Upper lobe of left lung (tissue), 6 donors: Measurements from ENCODE around the gene SAMD4A. TPM values are rescaled to one million over a fixed set of nuclear protein-coding genes. Genes with fewer than 3 reads are reported as not detected.

Source experiments
- ATAC-seq, 2 donors: fragments of 200-7000 bp; cut with Tn5 transposase; one replicate each; pipeline ENCODE4 v1.9.1; 2022; ENCODE audit warnings: mild to moderate bottlenecking in 2 of 2, moderate library complexity in 2 of 2; ENCODE audit not compliant: low FRiP score in 2 of 2
- DNase-seq, 2 donors: peaks; one replicate each; pipeline ENCODE4 v3.0.0-alpha.2; 2019 to 2020
- H3K27ac ChIP-seq, 4 donors: fragments of 200-600 bp; sonication (generic); one replicate each; pipeline ENCODE4 v1.5.1; 2016 to 2019
- H3K27me3 ChIP-seq, 4 donors: fragments of 200-600 bp; sonication (generic); one replicate each; pipeline ENCODE4 v1.5.1; 2017 to 2019
- H3K36me3 ChIP-seq, 4 donors: fragments of 200-600 bp; sonication (generic); one replicate each; pipeline ENCODE4 v1.5.1; 2016 to 2019
- H3K4me1 ChIP-seq, 4 donors: fragments of 200-600 bp; sonication (generic); one replicate each; pipeline ENCODE4 v1.5.1; 2018 to 2019
- H3K4me3 ChIP-seq, 4 donors: fragments of 200-600 bp; sonication (generic); one replicate each; pipeline ENCODE4 v1.5.1; 2017 to 2019; ENCODE audit warnings: mild to moderate bottlenecking in 2 of 4, moderate library complexity in 1 of 4
- H3K9me3 ChIP-seq, 4 donors: fragments of 200-600 bp; sonication (generic); one replicate each; pipeline ENCODE4 v1.5.1; 2018 to 2019
- CTCF ChIP-seq, 6 experiments: fragments of 450-650 bp in 4 of 6; fragments of 200-600 bp in 2 of 6; sonication (generic) in 2 of 6; IDR thresholded peaks; one replicate each; pipeline ENCODE4 v1.5.1; 2016 to 2019; ENCODE audit warnings: antibody characterized with exemption in 6 of 6
- EP300 ChIP-seq, 4 donors: sonication (generic); formaldehyde crosslinking; IDR thresholded peaks; one replicate each; pipeline ENCODE4 v1.5.1; 2017; ENCODE audit warnings: antibody characterized with exemption in 4 of 4, control low read depth in 2 of 4
- POLR2A ChIP-seq, 4 donors: fragments of 450-650 bp; IDR thresholded peaks; one replicate each; pipeline ENCODE4 v1.5.1; 2016 to 2017; ENCODE audit warnings: antibody characterized with exemption in 4 of 4, mild to moderate bottlenecking in 2 of 4
- POLR2AphosphoS5 ChIP-seq, 2 donors: sonication (generic); formaldehyde crosslinking; IDR thresholded peaks; one replicate each; pipeline ENCODE4 v1.5.1; 2017; ENCODE audit warnings: antibody characterized with exemption in 2 of 2
- WGBS, 2 donors: methylation state at CpG; one replicate each; pipeline ENCODE4 v1.1.5; 2017 to 2018; 5-methylcytosine and 5-hydroxymethylcytosine counted together
- total RNA-seq, 6 donors: library from RNA; depleted of rRNA in 4 of 6; stranded (reverse); fragments of >200 nt in 4 of 6; gene quantifications; one replicate each; pipeline versions ENCODE4 v1.1.0 to v1.2.1, GENCODE V29; 2016 to 2021
- donor health status: DM: no; HTN: no; CAD: no; lungs with moderate emphysema.
- donor health status: DM: no; HTN: yes; CAD: no; lungs with severe emphysema.

The SAMD4A gene
- total RNA-seq, 6 donors from 2014 or later = 26.0 to 68.3 (median 37.0) TPM

- Histone ChIP-seq H3K27ac (no peak overlapping the region), H3K36me3 (no peaks in the 10 kb centered on the region), H3K4me3 (no peak overlapping the region), H3K27me3 (no peaks in the 10 kb centered on the region), H3K9me3 (no peaks in the 10 kb centered on the region), H3K4me1 (no peaks in the 10 kb centered on the region)
- 66 to 73% methylated on average over 3 of the region's 3 CpGs for WGBS, 2 donors
- TF ChIP-seq POLR2A (IDR thresholded peaks at IDR 0.05) (no peak), EP300 (IDR thresholded peaks at IDR 0.05) (no peak), POLR2AphosphoS5 (IDR thresholded peaks at IDR 0.05) (no peak), CTCF (IDR thresholded peaks at IDR 0.05) (no peak)
- DNase-seq (no peak), ATAC-seq (no peak)
Measured at GRCh38 chr14:54614296-54614695, 47.4 kb downstream of the SAMD4A start.

GRCh38 chr14:54617467-54617866 is 50.5 kb downstream of the SAMD4A start:
- no peaks in the 10 kb centered on the region for H3K4me1 ChIP-seq
- TF ChIP-seq EP300 (IDR thresholded peaks at IDR 0.05) = no peak
- TF ChIP-seq POLR2A (IDR thresholded peaks at IDR 0.05) = no peak
- TF ChIP-seq POLR2AphosphoS5 (IDR thresholded peaks at IDR 0.05) = no peak
- no peak for TF ChIP-seq CTCF (IDR thresholded peaks at IDR 0.05)
- no peaks in the 10 kb centered on the region for H3K27me3 ChIP-seq
- ATAC-seq (peak in 1 of 2 donors; percentile 60), DNase-seq (no peak)
- no peak overlapping the region for H3K4me3 ChIP-seq
- no peaks in the 10 kb centered on the region for H3K36me3 ChIP-seq
- no peak overlapping the region for H3K27ac ChIP-seq
- no peaks in the 10 kb centered on the region for H3K9me3 ChIP-seq
- 76 to 83% methylated on average over 3 of the region's 3 CpGs for WGBS, 2 donors

GRCh38 chr14:54621686-54622085 is 54.8 kb downstream of the SAMD4A start:
- no peak for DNase-seq
- Histone ChIP-seq H3K27ac (no peak overlapping the region), H3K4me3 (no peak overlapping the region), H3K36me3 (no peaks in the 10 kb centered on the region), H3K9me3 (no peaks in the 10 kb centered on the region), H3K27me3 (no peaks in the 10 kb centered on the region), H3K4me1 (peaks cover 3 to 16% (median 9%) of the 10 kb centered on the region in 4 donors)
- ATAC-seq = no peak
- TF ChIP-seq CTCF (IDR thresholded peaks at IDR 0.05) (no peak), EP300 (IDR thresholded peaks at IDR 0.05) (no peak), POLR2A (IDR thresholded peaks at IDR 0.05) (no peak), POLR2AphosphoS5 (IDR thresholded peaks at IDR 0.05) (no peak)

GRCh38 chr14:54622192-54622958 is 55.4 kb downstream of the SAMD4A start:
- Histone ChIP-seq H3K27ac (no peak overlapping the region), H3K4me1 (peaks cover 8 to 22% (median 14%) of the 10 kb centered on the region in 4 donors), H3K36me3 (no peaks in the 10 kb centered on the region), H3K4me3 (no peak overlapping the region), H3K9me3 (no peaks in the 10 kb centered on the region), H3K27me3 (no peaks in the 10 kb centered on the region)
- WGBS, 2 donors = 92 to 94% methylated on average over 6 to 9 of the region's 9 CpGs
- ATAC-seq (no peak), DNase-seq (no peak)
- TF ChIP-seq POLR2A (IDR thresholded peaks at IDR 0.05) (no peak), CTCF (IDR thresholded peaks at IDR 0.05) (no peak), EP300 (IDR thresholded peaks at IDR 0.05) (no peak)
